Esophagus squamous epithelium (tissue), 5 donors: Measurements from ENCODE around the gene ZNF655. TPM values are rescaled to one million over a fixed set of nuclear protein-coding genes. Genes with fewer than 3 reads are reported as not detected.
A peak's percentile ranks its signal among the peaks of the same experiment; 100 is the strongest.

Experiments used
- DNase-seq: peaks from one replicate; lab custom pipeline; 2025; lab: John Stamatoyannopoulos, UW
- H3K27ac ChIP-seq, 4 donors: fragments of 200-600 bp; sonication (generic); one replicate each; pipeline ENCODE4 v1.5.1; 2016 to 2019; ENCODE audit warnings: mild to moderate bottlenecking in 1 of 4
- H3K27me3 ChIP-seq, 4 donors: fragments of 200-600 bp; sonication (generic); 1 replicate in 3 of 4; 2 replicates in 1 of 4; pipeline versions ENCODE4 v1.5.1 to v1.6.0; 2017 to 2021; ENCODE audit warnings: antibody characterized with exemption in 1 of 4
- H3K36me3 ChIP-seq, 3 donors: fragments of 200-600 bp; sonication (generic); one replicate each; pipeline ENCODE4 v1.5.1; 2016 to 2019
- H3K4me1 ChIP-seq, 3 donors: fragments of 200-600 bp; sonication (generic); one replicate each; pipeline ENCODE4 v1.5.1; 2017 to 2019
- H3K4me3 ChIP-seq, 4 donors: fragments of 200-600 bp; sonication (generic); 1 replicate in 3 of 4; 2 replicates in 1 of 4; pipeline ENCODE4 v1.5.1; 2016 to 2019; ENCODE audit warnings: mild to moderate bottlenecking in 2 of 4, moderate library complexity in 1 of 4
- H3K9me3 ChIP-seq, 3 donors: fragments of 200-600 bp; sonication (generic); one replicate each; pipeline ENCODE4 v1.5.1; 2016 to 2019
- POLR2A ChIP-seq, 4 donors: fragments of 450-650 bp; IDR thresholded peaks; one replicate each; pipeline ENCODE4 v1.6.1; 2017; ENCODE audit warnings: antibody characterized with exemption in 4 of 4, mild to moderate bottlenecking in 4 of 4, moderate library complexity in 3 of 4
- WGBS, 2 donors: methylation state at CpG; one replicate each; pipeline ENCODE4 v1.1.5; 2018; 5-methylcytosine and 5-hydroxymethylcytosine counted together
- intact Hi-C: fragments of 100-400 bp; cut with DNase I; formaldehyde crosslinking; loops from one replicate; pipeline ENCODE4 v1.15.0; 2022
- total RNA-seq, 4 donors: library from RNA; depleted of rRNA; stranded (reverse); fragments of >200 nt; gene quantifications; one replicate each; pipeline ENCODE4 v1.1.0, GENCODE V29; 2016
- TF ChIP-seq, protein P1 (sequence below), 6 experiments: fragments of 450-650 bp in 4 of 6; fragments of 200-600 bp in 2 of 6; sonication (generic) in 2 of 6; IDR thresholded peaks; one replicate each; pipeline ENCODE4 v1.5.1; 2016 to 2019; ENCODE audit warnings: antibody characterized with exemption in 6 of 6, mild to moderate bottlenecking in 4 of 6, moderate library complexity in 4 of 6
- donor health status: DM: yes; HTN: yes; CAD: no.

ZNF655 gene
- total RNA-seq, 4 donors from 2014 or later, result 78.6 to 167 (median 107) TPM

DNA sequence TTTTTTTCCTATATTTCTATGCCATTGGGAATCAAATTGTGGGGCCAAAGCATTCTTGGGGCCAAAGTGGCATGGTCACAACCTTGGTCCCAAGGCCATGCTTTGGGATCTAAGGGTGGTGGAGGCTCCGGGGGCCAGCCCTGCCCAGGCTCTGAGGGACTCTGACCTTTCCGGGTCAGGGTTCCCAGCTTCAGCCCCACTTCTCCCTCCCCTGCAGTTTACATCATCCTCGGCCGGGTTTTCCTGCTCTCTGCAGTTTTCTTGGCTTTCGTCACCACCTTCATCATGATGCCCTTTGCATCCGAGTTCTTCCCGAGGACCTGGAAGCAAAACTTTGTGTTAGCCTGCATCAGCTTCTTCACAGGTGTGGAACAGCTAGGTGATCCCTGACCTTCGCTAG lies 48.1 kb downstream of the ZNF655 start:
- Histone ChIP-seq H3K27me3 (no peaks in the 10 kb centered on the region), H3K4me1 (no peaks in the 10 kb centered on the region), H3K9me3 (no peaks in the 10 kb centered on the region), H3K4me3 (no peak overlapping the region), H3K27ac (no peak overlapping the region), H3K36me3 (no peaks in the 10 kb centered on the region)
- intact Hi-C loops, result no loop called here
- DNase-seq, result no peak
- WGBS, 2 donors, result 79 to 84% methylated on average over 6 to 8 of the region's 8 CpGs
- no peak for TF ChIP-seq POLR2A (IDR thresholded peaks at IDR 0.05)
- TF ChIP-seq, protein P1, sequence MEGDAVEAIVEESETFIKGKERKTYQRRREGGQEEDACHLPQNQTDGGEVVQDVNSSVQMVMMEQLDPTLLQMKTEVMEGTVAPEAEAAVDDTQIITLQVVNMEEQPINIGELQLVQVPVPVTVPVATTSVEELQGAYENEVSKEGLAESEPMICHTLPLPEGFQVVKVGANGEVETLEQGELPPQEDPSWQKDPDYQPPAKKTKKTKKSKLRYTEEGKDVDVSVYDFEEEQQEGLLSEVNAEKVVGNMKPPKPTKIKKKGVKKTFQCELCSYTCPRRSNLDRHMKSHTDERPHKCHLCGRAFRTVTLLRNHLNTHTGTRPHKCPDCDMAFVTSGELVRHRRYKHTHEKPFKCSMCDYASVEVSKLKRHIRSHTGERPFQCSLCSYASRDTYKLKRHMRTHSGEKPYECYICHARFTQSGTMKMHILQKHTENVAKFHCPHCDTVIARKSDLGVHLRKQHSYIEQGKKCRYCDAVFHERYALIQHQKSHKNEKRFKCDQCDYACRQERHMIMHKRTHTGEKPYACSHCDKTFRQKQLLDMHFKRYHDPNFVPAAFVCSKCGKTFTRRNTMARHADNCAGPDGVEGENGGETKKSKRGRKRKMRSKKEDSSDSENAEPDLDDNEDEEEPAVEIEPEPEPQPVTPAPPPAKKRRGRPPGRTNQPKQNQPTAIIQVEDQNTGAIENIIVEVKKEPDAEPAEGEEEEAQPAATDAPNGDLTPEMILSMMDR (IDR thresholded peaks at IDR 0.05), result no peak

DNA sequence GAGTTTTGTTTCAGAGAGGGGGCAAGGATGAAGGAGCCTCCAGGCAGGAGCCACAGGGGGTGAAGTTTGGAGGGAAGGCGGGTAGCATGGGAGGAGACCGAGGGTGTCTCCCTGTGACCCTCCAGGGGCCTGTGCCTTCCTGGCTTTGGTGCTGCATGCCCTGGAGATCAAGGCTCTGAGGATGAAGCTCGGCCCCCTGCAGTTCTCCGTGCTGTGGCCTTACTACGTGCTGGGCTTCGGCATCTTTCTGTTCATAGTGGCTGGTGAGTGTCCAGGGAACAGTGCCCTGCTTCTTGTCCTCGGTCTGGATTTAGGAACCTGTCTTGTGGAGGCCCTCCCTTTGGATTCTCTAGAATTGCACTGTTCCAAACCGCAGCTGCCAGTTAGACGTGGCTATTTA lies 49.1 kb downstream of the ZNF655 start:
- intact Hi-C loops, result no loop called here
- Histone ChIP-seq H3K27me3 (no peaks in the 10 kb centered on the region), H3K4me1 (no peaks in the 10 kb centered on the region), H3K4me3 (no peak overlapping the region), H3K27ac (no peak overlapping the region), H3K36me3 (no peaks in the 10 kb centered on the region), H3K9me3 (no peaks in the 10 kb centered on the region)
- 78 to 80% methylated on average over 9 of the region's 9 CpGs for WGBS, 2 donors
- no peak for DNase-seq
- no peak for TF ChIP-seq POLR2A (IDR thresholded peaks at IDR 0.05)
- TF ChIP-seq, protein P1 (IDR thresholded peaks at IDR 0.05), result no peak

- Histone ChIP-seq H3K4me3 (no peak overlapping the region), H3K27ac (no peak overlapping the region), H3K4me1 (peaks cover 13 to 25% (median 19%) of the 10 kb centered on the region in 3 donors), H3K36me3 (peaks cover 0 to 13% (median 0%) of the 10 kb centered on the region in 3 donors), H3K9me3 (no peaks in the 10 kb centered on the region), H3K27me3 (no peaks in the 10 kb centered on the region)
- WGBS, 2 donors, result 57 to 73% methylated on average over 2 to 3 of the region's 3 CpGs
- DNase-seq, result no peak
- intact Hi-C loops, result no loop called here
- no peak for TF ChIP-seq POLR2A (IDR thresholded peaks at IDR 0.05)
- TF ChIP-seq, protein P1 (IDR thresholded peaks at IDR 0.05), result no peak
Observed at GRCh38 chr7:99614495-99614894, 56.1 kb downstream of the ZNF655 start.

- no peak for TF ChIP-seq POLR2A (IDR thresholded peaks at IDR 0.05)
- TF ChIP-seq, protein P1 (IDR thresholded peaks at IDR 0.05), result no peak
- 83 to 87% methylated on average over 5 of the region's 5 CpGs for WGBS, 2 donors
- intact Hi-C loops, result no loop called here
- no peak for DNase-seq
- Histone ChIP-seq H3K9me3 (no peaks in the 10 kb centered on the region), H3K4me1 (peaks cover 13 to 25% (median 19%) of the 10 kb centered on the region in 3 donors), H3K36me3 (peaks cover 0 to 28% (median 6%) of the 10 kb centered on the region in 3 donors), H3K27me3 (no peaks in the 10 kb centered on the region), H3K4me3 (peak overlapping the region in 3 of 4 donors; percentile 71 to 99 (median 75)), H3K27ac (peak overlapping the region in 2 of 4 donors; percentile 90 to 94)
Observed at GRCh38 chr7:99615989-99616358, 57.5 kb downstream of the ZNF655 start.

DNA sequence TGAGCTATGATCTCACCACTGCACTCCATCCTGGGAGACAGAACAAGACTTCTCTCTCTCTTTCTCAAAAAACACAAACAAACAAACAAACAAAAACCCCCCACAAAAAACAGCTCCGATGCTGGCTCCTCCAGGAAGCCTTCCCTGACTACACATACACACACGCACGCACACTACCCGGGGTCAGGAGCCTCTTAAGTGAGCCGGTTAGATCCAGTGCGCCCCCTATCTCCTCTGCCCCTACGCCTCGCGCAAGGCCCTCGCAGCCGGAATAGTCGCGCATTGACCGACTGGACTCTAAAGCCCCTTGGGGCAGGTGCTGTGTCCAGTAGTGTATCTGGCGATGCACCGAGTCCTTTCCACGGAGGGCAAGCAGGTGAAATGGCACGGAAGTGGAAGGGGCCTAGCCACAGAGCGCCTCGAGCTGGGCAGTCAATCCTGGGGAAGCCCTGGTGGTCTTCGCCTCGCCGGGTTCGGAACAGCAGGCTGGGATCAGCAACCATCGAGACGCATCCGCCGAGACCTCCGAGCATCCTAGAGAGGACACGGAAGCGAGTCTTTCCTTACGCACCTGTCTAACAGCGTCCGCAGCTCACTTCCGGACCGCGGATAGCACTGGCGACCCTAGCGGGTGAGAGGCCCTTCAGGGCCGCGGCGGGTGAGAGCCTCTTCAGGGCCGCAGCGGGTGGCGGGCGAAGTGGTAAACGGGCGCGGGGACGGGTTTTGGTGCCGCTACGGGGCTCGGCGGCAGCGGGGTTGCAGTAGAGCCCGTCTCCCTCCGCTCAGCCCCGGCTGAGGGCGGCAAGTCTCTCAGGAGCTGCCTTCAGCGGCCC lies 58.1 kb downstream of the ZNF655 start, which contains the start of gene ZSCAN25:
Gene ZSCAN25, plus strand, starts transcription at position 588 of the 833 bp plus-strand sequence. CDS start 2,661 bp downstream, outside the sequence.
- peaks cover 4 to 34% (median 10%) of the 10 kb centered on the region in 3 donors for H3K36me3 ChIP-seq
- 0 to 2% methylated on average over 11 to 16 of the region's 60 CpGs for WGBS, 2 donors

More for the DNA sequence above, 58.1 kb downstream of the ZNF655 start, which contains the start of gene ZSCAN25:
- H3K27ac ChIP-seq, result peak within 1 kb of the TSS; percentile 85 to 94 (median 90)
- intact Hi-C loops, result no loop called here
- no peaks in the 10 kb centered on the region for H3K9me3 ChIP-seq
- peak within 1 kb of the TSS; percentile 70 to 99 (median 73) for H3K4me3 ChIP-seq
- TF ChIP-seq, protein P1 (IDR thresholded peaks at IDR 0.05), result peak in 4 of 6 experiments; percentile 4 to 31 (median 12)
- TF ChIP-seq POLR2A (IDR thresholded peaks at IDR 0.05), result peak in 2 of 4 donors; percentile 54 to 56
- peaks cover 13 to 25% (median 19%) of the 10 kb centered on the region in 3 donors for H3K4me1 ChIP-seq
- peak; percentile 40 for DNase-seq
- H3K27me3 ChIP-seq, result no peaks in the 10 kb centered on the region
